ENCODE results near the gene OPHN1. TPM values are rescaled to one million over a fixed set of nuclear protein-coding genes. Genes with fewer than 3 reads are reported as not detected.

Gene OPHN1
- total and polyA plus RNA-seq, 10 of the 15 experiments (the other 5 are each of a cell fraction or from before 2014, with no cell fraction given): under 0.01 to 0.03 (median 0.03) TPM; not detected in 6

- intact Hi-C loops (cut with micrococcal nuclease; ENCODE audit: unreplicated experiment) (no loop called here), in situ Hi-C loops (cut with MboI) (no loop called here)
- Histone ChIP-seq H4K20me1 (ENCODE audit: control insufficient read depth, insufficient read depth) (no peaks in the 10 kb centered on the region), H3K27me3 (replicated peaks in 1 of 2; ENCODE audit: control insufficient read depth in 2 of 2, insufficient read depth in 2 of 2, low read length in 1 of 2) (no peaks in the 10 kb centered on the region), H3K27ac (ENCODE audit: control insufficient read depth, insufficient read depth) (no peak overlapping the region), H3K4me1 (ENCODE audit: control insufficient read depth, insufficient read depth, low read length) (no peaks in the 10 kb centered on the region), H3K9me3 (replicated peaks; ENCODE audit: control insufficient read depth, insufficient read depth, low read length) (no peaks in the 10 kb centered on the region), H3K4me3 (no peak overlapping the region), H3K79me2 (ENCODE audit: control insufficient read depth, insufficient read depth, low read length) (no peaks in the 10 kb centered on the region), H3K36me3 (ENCODE audit: control insufficient read depth in 2 of 2, insufficient read depth in 2 of 2, low read length in 1 of 2) (no peaks in the 10 kb centered on the region), H2AFZ (ENCODE audit: control insufficient read depth, low read depth, low read length) (no peak overlapping the region), H3K9ac (ENCODE audit: control insufficient read depth, insufficient read depth, low read length) (no peak overlapping the region), H3K4me2 (ENCODE audit: control insufficient read depth, insufficient read depth) (no peak overlapping the region)
- ChIA-PET SMC1A (ENCODE audit: uncharacterized antibody, unreplicated experiment) (no interaction called here), CTCF (no interaction called here), RAD21 (ENCODE audit: unreplicated experiment) (no interaction called here), POLR2A (no interaction called here)
- no TSS peak for BruUV-seq (replicated peaks)
- ATAC-seq (no peak), FAIRE-seq (no peak), DNase-seq (ENCODE audit: low read depth, low spot score) (no peak)
- no peak for TF ChIP-seq CREB1 (IDR thresholded peaks at IDR 0.05; ENCODE audit: low read depth)
- TF ChIP-seq ATF7 (IDR thresholded peaks at IDR 0.05; ENCODE audit: low read depth): no peak
- no peak for TF ChIP-seq NR2C2 (IDR thresholded peaks at IDR 0.05; ENCODE audit: borderline replicate concordance, control insufficient read depth, insufficient read length, low read depth)
- TF ChIP-seq GABPA (IDR thresholded peaks at IDR 0.05; ENCODE audit: low read depth): no peak
- TF ChIP-seq SUZ12 (IDR thresholded peaks at IDR 0.05; ENCODE audit: unreplicated experiment): no peak
- TF ChIP-seq ZSCAN29 (IDR thresholded peaks at IDR 0.05): no peak
- TF ChIP-seq NBN (IDR thresholded peaks at IDR 0.05): no peak
- no peak for TF ChIP-seq PKNOX1 (IDR thresholded peaks at IDR 0.05)
- TF ChIP-seq RB1 (IDR thresholded peaks at IDR 0.05; ENCODE audit: borderline replicate concordance): no peak
- no peak for TF ChIP-seq SREBF1 (IDR thresholded peaks at IDR 0.05; ENCODE audit: low read length)
- WGBS (ENCODE audit: insufficient coverage, insufficient replicate concordance, low lambda C conversion rate, missing lambda C conversion rate): 47% methylated on average over 8 of the region's 8 CpGs
Measured at GRCh38 chrX:68451720-68452119, 18.4 kb upstream of the OPHN1 start.
